Small intestine (tissue), 7 donors: ENCODE data around the gene ABCG4. TPM values are rescaled to one million over a fixed set of nuclear protein-coding genes. Genes with fewer than 3 reads are reported as not detected.
"Not testable (repeated sequence)": the region's sequence is repeated elsewhere in the genome, so short reads cannot be mapped to it uniquely, and the experiment has no call there.

Source experiments
- DNase-seq, 2 donors: peaks; one replicate each; pipeline versions ENCODE4 v3.0.0 to v3.0.0-alpha.2; 2013
- FAIRE-seq: peaks from 2 replicates; lab custom pipeline; 2012; peaks lifted over from hg19 to GRCh38; lab: Jason Lieb, UNC
- H3K27ac ChIP-seq, 3 donors: one replicate each; pipeline ENCODE4 v1.5.1; 2013; ENCODE audit warnings: low read length in 2 of 3, mild to moderate bottlenecking in 2 of 3, control low read depth in 1 of 3, inconsistent platforms in 1 of 3, low read depth in 1 of 3, moderate library complexity in 1 of 3
- H3K27me3 ChIP-seq, 3 donors: one replicate each; pipeline ENCODE4 v1.6.1; 2013; ENCODE audit warnings: low read length in 3 of 3, inconsistent platforms in 1 of 3; ENCODE audit not compliant: control insufficient read depth in 3 of 3, insufficient read depth in 3 of 3
- H3K36me3 ChIP-seq, 3 donors: one replicate each; pipeline ENCODE4 v1.6.1; 2013; ENCODE audit warnings: low read length in 3 of 3, inconsistent platforms in 1 of 3, low read depth in 1 of 3, mild to moderate bottlenecking in 1 of 3, moderate library complexity in 1 of 3; ENCODE audit not compliant: control insufficient read depth in 3 of 3, insufficient read depth in 2 of 3
- H3K4me1 ChIP-seq, 3 donors: one replicate each; pipeline ENCODE4 v1.6.1; 2013; ENCODE audit warnings: low read length in 2 of 3, inconsistent platforms in 1 of 3, low read depth in 1 of 3, mild to moderate bottlenecking in 1 of 3, moderate library complexity in 1 of 3; ENCODE audit not compliant: control insufficient read depth in 3 of 3, insufficient read depth in 2 of 3
- H3K4me3 ChIP-seq, 3 donors: one replicate each; pipeline ENCODE4 v1.5.1; 2013; ENCODE audit warnings: low read length in 3 of 3, control low read depth in 1 of 3, inconsistent platforms in 1 of 3, low read depth in 1 of 3, mild to moderate bottlenecking in 1 of 3, moderate library complexity in 1 of 3
- H3K9me3 ChIP-seq, 2 donors: one replicate each; pipeline ENCODE4 v1.6.1; 2013; ENCODE audit warnings: low read depth in 1 of 2, low read length in 1 of 2; ENCODE audit not compliant: control insufficient read depth in 2 of 2, insufficient read depth in 1 of 2
- WGBS, 3 donors: extraction: QIAGEN DNeasy Blood & Tissue Kit; methylation state at CpG; one replicate each; pipeline ENCODE4 v1.1.7; 2013; 5-methylcytosine and 5-hydroxymethylcytosine counted together
- polyA plus RNA-seq, 4 donors: library from polyadenylated mRNA; stranded (reverse) in 3 of 4; unstranded in 1 of 4; fragments of 200-250 nt in 3 of 4; fragments of 120-200 nt in 1 of 4; gene quantifications; one replicate each; pipeline versions ENCODE4 v1.2.1 to v1.2.3, GENCODE V29; 2013
- donor health status: healthy with polysubstance abuse.
- donor health status: control.
- donor health status: control.
- donor health status: Bipolar disorder and iron deficiency.
- donor health status: healthy.

Gene ABCG4
- polyA plus RNA-seq, 4 donors = 0.27 to 0.73 (median 0.34) TPM; not detected in 1

- H3K36me3 ChIP-seq, DNase-seq, H3K4me1 ChIP-seq, H3K9me3 ChIP-seq, FAIRE-seq, H3K27me3 ChIP-seq, H3K27ac ChIP-seq, H3K4me3 ChIP-seq: not testable (repeated sequence)
- 88 to 92% (median 92%) methylated on average over 10 of the region's 10 CpGs for WGBS, 3 donors
Observed at GRCh38 chr11:119139276-119139675, 9.6 kb upstream of the ABCG4 start.

- FAIRE-seq (no peak), DNase-seq (peak; percentile 71 to 82)
- WGBS, 3 donors = 3 to 20% (median 14%) methylated on average over 7 of the region's 7 CpGs
- Histone ChIP-seq H3K36me3 (no peaks in the 10 kb centered on the region), H3K4me3 (no peak overlapping the region), H3K27ac (no peak overlapping the region), H3K27me3 (peaks cover 3 to 28% (median 11%) of the 10 kb centered on the region in 3 donors), H3K9me3 (no peaks in the 10 kb centered on the region), H3K4me1 (peaks cover 0 to 8% (median 0%) of the 10 kb centered on the region in 3 donors)
Observed at GRCh38 chr11:119144825-119145486, 3.9 kb upstream of the ABCG4 start.

GRCh38 chr11:119145551-119145950, 3.3 kb upstream of the ABCG4 start:
- H3K4me1 ChIP-seq = peaks cover 0 to 8% (median 0%) of the 10 kb centered on the region in 3 donors
- no peaks in the 10 kb centered on the region for H3K36me3 ChIP-seq
- no peak overlapping the region for H3K4me3 ChIP-seq
- no peaks in the 10 kb centered on the region for H3K9me3 ChIP-seq
- H3K27ac ChIP-seq = no peak overlapping the region
- FAIRE-seq (no peak), DNase-seq (no peak)
- WGBS, 3 donors = 33 to 57% (median 43%) methylated on average over 3 of the region's 3 CpGs
- H3K27me3 ChIP-seq = peaks cover 3 to 34% (median 11%) of the 10 kb centered on the region in 3 donors

- Histone ChIP-seq H3K27ac (no peak overlapping the region), H3K4me3 (no peak overlapping the region), H3K27me3 (peaks cover 3 to 52% (median 11%) of the 10 kb centered on the region in 3 donors), H3K9me3 (no peaks in the 10 kb centered on the region), H3K4me1 (peaks cover 0 to 8% (median 0%) of the 10 kb centered on the region in 3 donors), H3K36me3 (no peaks in the 10 kb centered on the region)
- WGBS, 3 donors = 43 to 61% (median 47%) methylated on average over 6 of the region's 6 CpGs
- DNase-seq (no peak), FAIRE-seq (no peak)
Observed at GRCh38 chr11:119147604-119148333, 1.1 kb upstream of the ABCG4 start.

- 2 to 3% (median 2%) methylated on average over 12 to 16 of the region's 16 CpGs for WGBS, 3 donors
- no peaks in the 10 kb centered on the region for H3K36me3 ChIP-seq
- FAIRE-seq (no peak), DNase-seq (no peak)
- peaks cover 3 to 58% (median 11%) of the 10 kb centered on the region in 3 donors for H3K27me3 ChIP-seq
- H3K27ac ChIP-seq = no peak overlapping the region
- H3K9me3 ChIP-seq = no peaks in the 10 kb centered on the region
- peak overlapping the region; percentile 36 to 47 (median 39) for H3K4me3 ChIP-seq
- peaks cover 0 to 8% (median 0%) of the 10 kb centered on the region in 3 donors for H3K4me1 ChIP-seq
Observed at GRCh38 chr11:119148720-119149017, 183 bp upstream of the ABCG4 start.

- no peak for DNase-seq
- FAIRE-seq = no peak
- no peaks in the 10 kb centered on the region for H3K36me3 ChIP-seq
- H3K27me3 ChIP-seq = peaks cover 3 to 66% (median 11%) of the 10 kb centered on the region in 3 donors
- H3K9me3 ChIP-seq = no peaks in the 10 kb centered on the region
- no peak overlapping the region for H3K27ac ChIP-seq
- WGBS, 3 donors = 21 to 30% (median 25%) methylated on average over 27 to 33 of the region's 33 CpGs
- peaks cover 0 to 5% (median 0%) of the 10 kb centered on the region in 3 donors for H3K4me1 ChIP-seq
- H3K4me3 ChIP-seq = peak overlapping the region in 1 of 3 donors; percentile 39
Observed at GRCh38 chr11:119149786-119150275, 979 bp downstream of the ABCG4 start.

- DNase-seq (no peak), FAIRE-seq (no peak)
- H3K36me3 ChIP-seq = no peaks in the 10 kb centered on the region
- no peak overlapping the region for H3K4me3 ChIP-seq
- 74 to 77% (median 75%) methylated on average over 9 of the region's 9 CpGs for WGBS, 3 donors
- no peaks in the 10 kb centered on the region for H3K9me3 ChIP-seq
- peaks cover 3 to 77% (median 11%) of the 10 kb centered on the region in 3 donors for H3K27me3 ChIP-seq
- peaks cover 0 to 5% (median 0%) of the 10 kb centered on the region in 3 donors for H3K4me1 ChIP-seq
- H3K27ac ChIP-seq = no peak overlapping the region
Observed at GRCh38 chr11:119152043-119152442, 3.2 kb downstream of the ABCG4 start.

GRCh38 chr11:119152604-119153003, 3.8 kb downstream of the ABCG4 start:
- no peak for FAIRE-seq
- H3K27me3 ChIP-seq = peaks cover 3 to 74% (median 11%) of the 10 kb centered on the region in 3 donors
- H3K27ac ChIP-seq = no peak overlapping the region

More at GRCh38 chr11:119152604-119153003, 3.8 kb downstream of the ABCG4 start:
- 85 to 91% (median 88%) methylated on average over 4 of the region's 4 CpGs for WGBS, 3 donors
- H3K9me3 ChIP-seq = no peaks in the 10 kb centered on the region
- H3K4me1 ChIP-seq = peaks cover 0 to 5% (median 0%) of the 10 kb centered on the region in 3 donors
- no peak overlapping the region for H3K4me3 ChIP-seq
- no peaks in the 10 kb centered on the region for H3K36me3 ChIP-seq
- DNase-seq = no peak
